Fibroblast of skin of right quadriceps (primary cell): ENCODE data around the gene CDH3.
A peak's percentile ranks its signal among the peaks of the same experiment; 100 is the strongest.
"Not testable (repeated sequence)": the region's sequence is repeated elsewhere in the genome, so short reads cannot be mapped to it uniquely, and the experiment has no call there.

Experiments
- DNase-seq: peaks from one replicate; pipeline ENCODE4 v3.0.0-alpha.2; 2013

Gene CDH3

DNA sequence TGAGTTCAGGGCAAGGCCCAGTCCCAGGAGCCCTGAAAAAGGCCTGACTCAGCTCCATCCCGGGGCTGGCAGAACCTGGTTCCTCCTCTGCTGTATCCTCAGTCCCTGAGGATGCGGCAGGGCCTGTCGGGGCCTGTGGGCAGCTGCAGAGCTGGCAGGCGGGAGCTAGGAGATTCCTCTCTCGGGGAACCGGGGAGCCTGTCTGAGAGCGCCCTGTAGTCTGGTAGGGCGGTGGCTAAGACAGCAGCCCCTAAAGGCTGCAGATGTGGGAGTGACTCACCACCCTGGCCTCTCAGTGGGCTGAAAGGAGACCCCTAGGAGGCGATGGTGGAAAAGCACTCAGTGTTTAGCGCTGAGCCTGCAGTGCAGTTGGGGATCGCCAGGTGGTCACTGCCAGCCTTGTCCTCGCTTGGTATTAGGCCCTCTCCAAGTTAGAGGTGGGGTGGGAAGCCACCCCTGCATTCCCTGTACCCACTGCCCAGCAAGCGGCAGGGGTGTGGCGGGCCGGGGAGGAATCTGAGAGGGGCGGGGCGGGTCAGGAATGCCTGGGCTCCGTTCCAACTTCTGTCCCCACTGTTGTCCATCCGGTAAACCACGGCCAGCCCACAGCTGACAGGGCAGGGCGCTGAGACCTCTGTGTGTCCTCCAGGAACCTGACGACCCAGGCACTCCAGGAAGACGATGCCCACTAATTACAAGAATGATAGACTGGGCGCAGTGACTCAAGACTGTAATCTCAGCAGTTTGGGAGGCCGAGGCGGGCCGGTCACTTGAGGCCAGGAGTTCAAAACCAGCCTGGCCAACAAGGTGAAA is 62.4 kb downstream of the CDH3 start:
- DNase-seq = peak; percentile 30

GRCh38 chr16:68710211-68710610 is 65.1 kb downstream of the CDH3 start:
- DNase-seq = no peak

DNA sequence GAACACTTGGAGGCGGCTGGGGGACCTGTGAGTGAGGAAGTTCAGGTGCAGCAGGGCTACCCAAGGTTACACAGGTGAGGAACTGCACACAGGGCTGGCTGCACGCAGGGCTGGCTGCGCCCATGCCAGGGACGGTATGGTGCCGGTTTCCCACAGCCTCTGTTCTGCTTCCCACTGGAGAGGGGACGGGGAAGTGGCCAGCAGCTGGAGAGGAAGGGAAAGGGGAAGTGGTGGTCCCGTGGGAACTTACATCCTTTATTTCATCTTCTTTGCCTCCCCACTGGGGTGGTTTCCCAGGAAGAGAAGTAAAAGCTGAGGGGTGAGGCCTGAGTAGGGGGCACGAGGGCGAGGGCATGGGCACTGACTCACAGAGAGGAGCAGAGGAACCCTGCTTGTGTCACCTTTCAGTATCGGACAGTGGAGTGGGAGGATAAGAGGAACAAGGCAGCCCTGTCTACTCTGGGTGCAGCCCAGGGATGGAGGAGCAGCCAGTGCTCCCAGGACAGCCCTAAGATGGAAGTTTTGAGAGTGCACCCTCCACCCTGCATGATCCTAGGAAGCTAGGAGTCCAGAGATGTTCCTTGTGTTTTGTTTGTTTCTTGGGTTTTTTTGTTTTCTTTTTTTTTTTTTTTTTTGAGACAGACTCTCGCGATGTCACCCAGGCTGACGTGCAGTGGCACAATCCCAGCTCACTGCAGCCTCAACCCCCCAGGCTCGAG is 66.5 kb downstream of the CDH3 start:
- no peak for DNase-seq

- no peak for DNase-seq
Observed at GRCh38 chr16:68713361-68713760, 68.3 kb downstream of the CDH3 start.

DNA sequence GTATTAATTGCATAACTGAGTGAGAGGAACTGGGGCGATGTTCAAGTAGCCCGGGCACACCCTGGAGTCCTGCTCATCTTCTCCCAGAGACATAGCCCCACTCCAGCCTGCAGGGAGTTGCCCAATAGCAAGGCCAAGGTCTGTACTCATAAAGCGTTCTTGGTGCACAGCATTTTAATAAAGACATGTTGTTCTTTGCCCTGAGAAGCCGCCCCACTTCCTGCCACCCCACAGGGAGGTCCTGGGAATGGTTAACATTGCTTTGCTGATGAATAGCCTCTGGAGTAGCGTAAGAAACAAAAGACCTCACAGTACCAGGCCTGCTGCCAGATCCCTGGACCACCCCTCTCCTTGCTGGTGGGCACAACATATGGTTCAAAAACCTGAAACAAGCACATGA is 70.4 kb downstream of the CDH3 start:
- no peak for DNase-seq

- not testable (repeated sequence) for DNase-seq
Observed at GRCh38 chr16:68716516-68716915, 71.4 kb downstream of the CDH3 start.

DNA sequence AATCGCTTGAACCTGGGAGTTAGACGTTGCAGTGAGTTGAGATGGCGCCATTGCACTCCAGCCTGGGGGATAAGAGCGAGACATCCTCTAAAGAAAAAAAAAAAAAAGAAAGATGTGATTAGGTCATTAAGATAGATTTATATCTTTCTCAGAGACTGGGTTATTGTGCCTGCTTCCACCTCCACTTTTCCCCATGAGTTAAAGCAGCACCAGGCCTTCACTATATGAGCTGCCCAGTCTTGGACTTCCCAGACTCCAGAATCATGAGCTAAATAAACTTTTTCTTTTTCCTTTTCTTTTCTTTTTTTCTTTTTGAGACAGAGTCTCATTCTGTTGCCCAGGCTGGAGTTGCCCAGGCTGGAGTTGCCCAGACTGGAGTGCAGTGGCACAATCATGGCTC is 72.6 kb downstream of the CDH3 start:
- no peak for DNase-seq

- DNase-seq = no peak
Observed at GRCh38 chr16:68718590-68718989, 73.5 kb downstream of the CDH3 start.

DNA sequence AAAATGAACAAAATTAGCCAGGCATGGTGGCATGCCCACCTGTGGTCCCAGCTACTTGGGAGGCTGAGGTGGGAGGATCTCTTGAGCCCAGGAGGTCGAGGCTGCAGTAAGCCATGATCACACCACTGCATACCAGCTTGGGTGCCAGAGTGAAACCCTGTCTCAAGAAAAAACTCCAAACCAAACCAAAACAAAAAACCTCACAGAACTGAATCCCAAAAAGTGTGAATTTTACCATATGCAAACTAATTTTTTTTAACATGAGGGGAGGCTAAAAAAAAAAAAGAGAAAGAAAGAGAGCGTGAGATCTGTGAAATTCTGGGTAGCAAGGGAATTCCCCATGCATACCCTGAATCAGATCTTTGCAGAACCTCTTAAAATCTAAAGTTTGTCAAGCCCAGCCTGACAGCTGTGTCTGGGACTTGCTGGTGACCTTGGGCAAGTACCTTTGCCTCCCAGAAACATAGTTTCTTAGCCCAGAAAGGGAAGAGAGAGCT is 74.9 kb downstream of the CDH3 start:
- no peak for DNase-seq

GRCh38 chr16:68722119-68723024 is 77.3 kb downstream of the CDH3 start:
- DNase-seq = no peak

DNA sequence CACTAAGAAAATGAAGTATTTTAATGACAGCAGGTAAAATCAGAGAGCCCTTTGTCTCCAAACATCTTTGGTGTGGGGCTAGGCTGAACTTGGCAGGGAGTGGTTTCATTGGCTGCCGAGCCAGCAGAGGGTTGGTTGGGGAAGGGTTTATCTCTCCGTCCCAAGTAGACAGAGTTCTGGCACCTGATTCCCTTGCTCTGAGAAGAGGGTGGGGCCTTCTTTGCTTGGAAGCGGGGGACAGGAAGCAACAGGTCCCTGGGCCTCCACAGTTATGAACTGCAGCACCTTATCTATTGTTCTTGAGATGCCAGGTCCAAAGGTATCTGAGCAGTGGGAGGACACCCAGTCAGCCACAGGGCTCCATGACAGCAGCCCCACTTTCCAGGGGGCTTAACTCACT is 79.7 kb downstream of the CDH3 start:
- DNase-seq = no peak

DNA sequence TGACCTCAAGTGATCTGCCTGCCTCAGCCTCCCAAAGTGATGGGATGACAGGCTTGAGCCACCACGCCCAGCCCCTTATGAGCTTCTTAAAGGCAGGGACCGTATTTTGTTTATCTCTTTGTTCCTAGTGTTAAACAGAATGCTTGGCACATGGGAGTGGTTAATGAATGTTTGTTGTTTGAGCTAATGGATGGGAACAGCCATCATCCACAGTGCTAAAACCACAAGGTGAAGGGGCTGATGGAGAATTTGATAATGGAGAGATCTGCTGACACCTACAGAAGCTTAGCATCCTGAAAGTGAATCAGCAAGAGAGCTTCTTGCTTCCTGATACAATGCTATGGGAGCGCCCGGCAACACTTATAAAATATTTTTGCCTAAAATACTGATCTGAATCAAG is 83.4 kb downstream of the CDH3 start:
- DNase-seq = no peak

- no peak for DNase-seq
Observed at GRCh38 chr16:68731637-68732036, 86.5 kb downstream of the CDH3 start.

- DNase-seq = no peak
Observed at GRCh38 chr16:68732042-68732680, 87.1 kb downstream of the CDH3 start.

DNA sequence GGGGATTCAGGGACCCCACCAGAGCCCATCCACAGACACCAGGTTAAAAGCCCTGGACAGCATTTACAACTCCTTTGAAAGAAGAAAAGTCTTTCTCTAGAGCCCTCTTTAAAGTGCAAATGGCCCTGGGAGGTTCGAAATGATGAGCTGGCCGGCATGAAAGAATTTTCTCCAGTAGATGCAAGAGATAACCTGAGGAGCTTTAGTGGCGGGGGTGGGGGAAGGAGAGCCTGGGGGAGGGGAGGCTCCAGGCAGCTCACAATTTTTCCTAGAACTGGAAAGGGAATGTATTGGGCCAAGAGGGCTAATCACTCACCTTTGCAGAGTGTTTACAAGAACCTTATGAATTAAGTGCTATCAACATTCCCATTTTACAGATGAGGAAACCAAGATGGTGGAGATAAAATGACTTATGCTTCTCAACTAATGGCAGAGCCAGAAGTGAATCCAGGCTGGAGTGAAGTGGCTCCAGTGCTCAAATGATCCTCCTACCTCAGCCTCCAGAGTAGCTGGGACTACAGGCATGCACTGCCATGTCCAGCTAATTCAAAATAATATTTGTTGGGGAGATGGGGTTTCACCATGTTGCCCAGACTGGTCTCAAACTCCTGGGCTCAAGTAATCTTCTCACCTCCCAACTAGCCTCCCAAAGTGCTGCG is 87.8 kb downstream of the CDH3 start:
- no peak for DNase-seq

DNA sequence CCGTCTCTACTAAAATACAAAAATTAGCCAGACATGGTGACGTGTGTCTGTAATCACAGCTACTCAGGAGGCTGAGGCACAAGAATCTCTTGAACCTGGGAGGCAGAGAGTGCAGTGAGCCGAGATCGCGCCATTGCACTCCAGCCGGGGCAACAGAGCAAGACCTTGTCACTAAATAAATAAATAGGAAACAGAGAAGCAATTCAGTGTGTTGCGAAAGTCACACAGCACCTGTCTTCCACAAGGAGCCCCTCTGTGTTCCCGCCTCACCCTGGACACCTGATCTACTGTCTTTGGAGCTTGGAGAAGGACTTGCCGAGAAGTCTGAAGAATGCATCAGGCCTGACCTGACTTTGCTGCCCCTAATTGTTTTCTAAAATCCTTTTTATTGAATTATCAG is 88.5 kb downstream of the CDH3 start:
- no peak for DNase-seq

- no peak for DNase-seq
Observed at GRCh38 chr16:68734782-68735181, 89.7 kb downstream of the CDH3 start.

GRCh38 chr16:68736561-68736960 is 91.5 kb downstream of the CDH3 start:
- no peak for DNase-seq

GRCh38 chr16:68737046-68737729 is 92.1 kb downstream of the CDH3 start, which contains the start of gene CDH1:
CDH1 (plus strand) TSS chr16:68737292; CDS start chr16:68737416, 124 bp downstream.
- no peak for DNase-seq

DNA sequence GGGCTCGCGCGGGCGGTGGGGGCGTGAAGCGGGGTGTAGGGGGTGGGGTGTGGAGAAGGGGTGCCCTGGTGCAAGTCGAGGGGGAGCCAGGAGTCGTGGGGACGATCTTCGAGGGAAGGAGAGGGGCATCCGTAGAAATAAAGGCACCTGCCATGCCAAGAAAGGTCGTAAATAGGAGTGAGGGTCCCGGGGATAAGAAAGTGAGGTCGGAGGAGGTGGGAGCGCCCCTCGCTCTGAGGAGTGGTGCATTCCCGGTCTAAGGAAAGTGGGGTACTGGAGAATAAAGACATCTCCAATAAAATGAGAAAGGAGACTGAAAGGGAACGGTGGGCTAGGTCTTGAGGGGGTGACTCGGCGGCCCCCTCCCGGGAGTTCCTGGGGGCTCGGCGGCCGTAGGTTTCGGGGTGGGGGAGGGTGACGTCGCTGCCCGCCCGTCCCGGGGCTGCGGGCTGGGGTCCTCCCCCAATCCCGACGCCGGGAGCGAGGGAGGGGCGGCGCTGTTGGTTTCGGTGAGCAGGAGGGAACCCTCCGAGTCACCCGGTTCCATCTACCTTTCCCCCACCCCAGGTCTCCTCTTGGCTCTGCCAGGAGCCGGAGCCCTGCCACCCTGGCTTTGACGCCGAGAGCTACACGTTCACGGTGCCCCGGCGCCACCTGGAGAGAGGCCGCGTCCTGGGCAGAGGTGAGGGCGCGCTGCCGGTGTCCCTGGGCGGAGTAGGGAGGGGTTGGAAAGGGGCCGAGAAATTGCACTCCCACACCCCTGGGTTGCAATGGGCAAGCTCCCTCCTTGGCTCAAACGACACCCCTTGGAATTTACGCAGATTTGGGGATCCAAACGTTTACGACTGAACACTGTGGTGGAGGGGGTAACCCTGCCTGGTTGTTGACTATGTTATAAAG is 92.9 kb downstream of the CDH3 start:
- DNase-seq = no peak
